ENCODE data around the gene EHMT1.

DNA sequence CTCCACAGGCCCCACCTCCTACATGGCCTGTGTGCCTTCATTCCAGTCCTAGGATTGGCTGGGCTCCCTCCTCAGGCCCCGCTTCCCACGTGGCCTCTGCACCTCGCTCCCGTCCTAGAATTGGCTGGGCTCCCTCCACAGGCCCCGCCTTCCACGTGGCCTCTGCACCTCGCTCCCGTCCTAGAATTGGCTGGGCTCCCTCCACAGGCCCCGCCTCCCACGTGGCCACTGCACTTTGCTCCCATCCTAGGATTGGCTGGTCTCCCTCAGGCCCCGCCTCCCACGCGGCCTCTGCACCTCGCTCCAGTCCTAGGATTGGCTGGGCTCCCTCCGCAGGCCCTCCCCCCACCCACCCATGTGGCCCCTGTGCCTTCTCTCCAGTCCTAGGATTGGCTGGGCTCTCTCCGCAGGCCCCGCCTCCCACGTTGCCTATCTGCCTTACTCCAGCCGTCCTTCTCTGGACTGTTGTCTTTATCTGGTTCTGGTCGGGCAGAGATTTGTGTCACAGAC, 213.4 kb downstream of the EHMT1 start:
- TF ChIP-seq, protein P1, sequence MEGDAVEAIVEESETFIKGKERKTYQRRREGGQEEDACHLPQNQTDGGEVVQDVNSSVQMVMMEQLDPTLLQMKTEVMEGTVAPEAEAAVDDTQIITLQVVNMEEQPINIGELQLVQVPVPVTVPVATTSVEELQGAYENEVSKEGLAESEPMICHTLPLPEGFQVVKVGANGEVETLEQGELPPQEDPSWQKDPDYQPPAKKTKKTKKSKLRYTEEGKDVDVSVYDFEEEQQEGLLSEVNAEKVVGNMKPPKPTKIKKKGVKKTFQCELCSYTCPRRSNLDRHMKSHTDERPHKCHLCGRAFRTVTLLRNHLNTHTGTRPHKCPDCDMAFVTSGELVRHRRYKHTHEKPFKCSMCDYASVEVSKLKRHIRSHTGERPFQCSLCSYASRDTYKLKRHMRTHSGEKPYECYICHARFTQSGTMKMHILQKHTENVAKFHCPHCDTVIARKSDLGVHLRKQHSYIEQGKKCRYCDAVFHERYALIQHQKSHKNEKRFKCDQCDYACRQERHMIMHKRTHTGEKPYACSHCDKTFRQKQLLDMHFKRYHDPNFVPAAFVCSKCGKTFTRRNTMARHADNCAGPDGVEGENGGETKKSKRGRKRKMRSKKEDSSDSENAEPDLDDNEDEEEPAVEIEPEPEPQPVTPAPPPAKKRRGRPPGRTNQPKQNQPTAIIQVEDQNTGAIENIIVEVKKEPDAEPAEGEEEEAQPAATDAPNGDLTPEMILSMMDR (IDR thresholded peaks at IDR 0.05): no peak
- TF ChIP-seq POLR2AphosphoS5 (IDR thresholded peaks at IDR 0.05) (no peak), POLR2A (IDR thresholded peaks at IDR 0.05) (no peak), EP300 (IDR thresholded peaks at IDR 0.05) (no peak)
